Progenitor cell of endocrine pancreas (in vitro differentiated cells): ENCODE data around the gene PRKCE. TPM values are rescaled to one million over a fixed set of nuclear protein-coding genes. Genes with fewer than 3 reads are reported as not detected.

Experiments
- DNase-seq: peaks from one replicate; pipeline ENCODE4 v3.0.0; 2021; ENCODE audit warnings: low spot score; ENCODE audit not compliant: unreplicated experiment
- H3K27ac Mint-ChIP-seq: 2 replicates; pipeline ENCODE4 v1.8.0; 2021; ENCODE audit warnings: mild to moderate bottlenecking, moderate library complexity, mixed read lengths
- H3K27me3 Mint-ChIP-seq: 2 replicates; pipeline ENCODE4 v1.8.0; 2021; ENCODE audit warnings: mixed read lengths
- H3K36me3 Mint-ChIP-seq: 2 replicates; pipeline ENCODE4 v1.8.0; 2022; ENCODE audit warnings: mixed read lengths; ENCODE audit not compliant: insufficient read depth
- H3K4me1 Mint-ChIP-seq: 2 replicates; pipeline ENCODE4 v1.8.0; 2021; ENCODE audit warnings: low read depth, mixed read lengths
- H3K4me3 Mint-ChIP-seq: 2 replicates; pipeline ENCODE4 v1.8.0; 2021; ENCODE audit warnings: low read depth, mild to moderate bottlenecking, moderate library complexity, mixed read lengths
- H3K9me3 Mint-ChIP-seq: 2 replicates; pipeline ENCODE4 v1.8.0; 2021; ENCODE audit warnings: low read depth, mixed read lengths
- total RNA-seq: library from RNA; stranded (reverse); gene quantifications from 2 replicates; pipeline ENCODE4 v1.2.1, GENCODE V29; 2021
- TF ChIP-seq, protein P1 (sequence below): fragments of 200-600 bp; sonication (generic); IDR thresholded peaks from one replicate; pipeline ENCODE4 v1.5.0; 2021; ENCODE audit warnings: antibody characterized with exemption, mild to moderate bottlenecking; ENCODE audit not compliant: unreplicated experiment

PRKCE gene
- total RNA-seq, 1 donor from 2014 or later, result 4.2 TPM

DNA sequence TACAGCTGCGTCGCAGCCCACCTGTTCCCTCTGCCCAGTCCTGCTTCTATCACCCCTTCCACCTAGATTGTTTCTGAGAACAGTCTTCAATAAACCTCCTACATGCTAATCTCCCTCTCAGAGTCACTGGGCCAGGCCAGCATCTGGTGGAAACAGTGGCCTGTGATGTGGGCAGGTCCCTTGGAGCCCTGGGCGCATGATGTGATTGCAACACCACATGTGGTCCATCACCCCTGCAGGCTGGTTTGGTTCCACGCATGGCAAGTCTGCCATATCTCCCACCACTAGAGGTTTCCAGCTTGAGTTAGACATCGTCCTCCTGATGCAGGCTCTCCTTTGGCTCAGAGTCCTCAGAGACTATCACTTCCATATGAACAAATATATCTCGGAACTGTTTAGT lies 83.5 kb downstream of the PRKCE start:
- no peaks in the 10 kb centered on the region for H3K36me3 Mint-ChIP-seq
- H3K4me1 Mint-ChIP-seq, result no peaks in the 10 kb centered on the region
- H3K27me3 Mint-ChIP-seq, result peaks cover 23% of the 10 kb centered on the region
- H3K4me3 Mint-ChIP-seq, result no peak overlapping the region
- H3K9me3 Mint-ChIP-seq, result no peaks in the 10 kb centered on the region
- TF ChIP-seq, protein P1, sequence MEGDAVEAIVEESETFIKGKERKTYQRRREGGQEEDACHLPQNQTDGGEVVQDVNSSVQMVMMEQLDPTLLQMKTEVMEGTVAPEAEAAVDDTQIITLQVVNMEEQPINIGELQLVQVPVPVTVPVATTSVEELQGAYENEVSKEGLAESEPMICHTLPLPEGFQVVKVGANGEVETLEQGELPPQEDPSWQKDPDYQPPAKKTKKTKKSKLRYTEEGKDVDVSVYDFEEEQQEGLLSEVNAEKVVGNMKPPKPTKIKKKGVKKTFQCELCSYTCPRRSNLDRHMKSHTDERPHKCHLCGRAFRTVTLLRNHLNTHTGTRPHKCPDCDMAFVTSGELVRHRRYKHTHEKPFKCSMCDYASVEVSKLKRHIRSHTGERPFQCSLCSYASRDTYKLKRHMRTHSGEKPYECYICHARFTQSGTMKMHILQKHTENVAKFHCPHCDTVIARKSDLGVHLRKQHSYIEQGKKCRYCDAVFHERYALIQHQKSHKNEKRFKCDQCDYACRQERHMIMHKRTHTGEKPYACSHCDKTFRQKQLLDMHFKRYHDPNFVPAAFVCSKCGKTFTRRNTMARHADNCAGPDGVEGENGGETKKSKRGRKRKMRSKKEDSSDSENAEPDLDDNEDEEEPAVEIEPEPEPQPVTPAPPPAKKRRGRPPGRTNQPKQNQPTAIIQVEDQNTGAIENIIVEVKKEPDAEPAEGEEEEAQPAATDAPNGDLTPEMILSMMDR, result no peak
- H3K27ac Mint-ChIP-seq, result no peak overlapping the region
- no peak for DNase-seq

DNA sequence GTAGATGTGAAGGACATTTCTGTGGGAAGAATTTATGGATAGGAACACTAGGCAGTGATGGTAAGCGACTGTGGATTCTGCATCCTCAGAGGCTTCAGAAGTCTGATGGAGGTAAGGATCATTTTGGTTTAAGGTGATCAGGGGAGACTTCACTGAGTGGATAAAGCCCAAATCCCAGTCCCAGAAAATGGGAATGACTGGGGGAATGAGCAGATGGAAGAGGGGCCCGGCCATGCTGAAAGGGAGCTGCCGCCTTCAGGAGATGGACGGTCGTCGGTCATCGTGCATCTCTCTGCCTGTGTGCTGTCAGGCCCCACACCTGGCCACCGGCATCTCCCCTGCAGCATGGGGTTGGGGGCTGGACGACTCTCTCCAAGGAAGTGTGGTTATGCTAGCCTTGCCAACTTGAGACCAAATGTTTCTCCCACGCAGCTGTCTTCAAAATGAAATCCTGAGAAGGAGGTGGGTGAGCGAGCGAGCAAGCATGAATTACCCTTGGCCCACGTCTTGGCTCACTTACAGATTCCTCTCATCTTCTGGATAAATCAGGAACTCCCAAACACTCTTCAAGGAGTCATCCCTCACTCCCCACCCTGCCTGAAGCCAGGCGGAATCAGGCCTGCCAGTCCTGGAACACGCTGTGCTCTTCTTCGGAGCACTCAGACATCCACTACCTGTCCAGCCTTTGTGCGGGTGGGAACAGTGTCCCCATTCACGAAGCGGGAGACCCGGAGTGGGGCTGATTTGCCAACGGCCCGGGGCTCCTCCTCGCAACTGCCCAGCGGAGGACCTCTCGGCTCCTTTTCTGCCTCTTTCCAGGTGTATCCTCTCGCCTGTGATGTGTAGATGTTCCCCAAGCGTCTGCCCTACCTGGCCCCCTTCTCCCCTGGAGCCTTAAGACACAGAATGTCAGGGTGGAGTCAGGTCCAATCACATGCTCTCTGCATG lies 85.6 kb downstream of the PRKCE start:
- H3K4me3 Mint-ChIP-seq, result no peak overlapping the region
- no peaks in the 10 kb centered on the region for H3K4me1 Mint-ChIP-seq
- DNase-seq, result no peak
- no peaks in the 10 kb centered on the region for H3K36me3 Mint-ChIP-seq
- no peak overlapping the region for H3K27ac Mint-ChIP-seq
- TF ChIP-seq, protein P1, result no peak
- no peaks in the 10 kb centered on the region for H3K9me3 Mint-ChIP-seq
- H3K27me3 Mint-ChIP-seq, result peaks cover 26% of the 10 kb centered on the region

DNA sequence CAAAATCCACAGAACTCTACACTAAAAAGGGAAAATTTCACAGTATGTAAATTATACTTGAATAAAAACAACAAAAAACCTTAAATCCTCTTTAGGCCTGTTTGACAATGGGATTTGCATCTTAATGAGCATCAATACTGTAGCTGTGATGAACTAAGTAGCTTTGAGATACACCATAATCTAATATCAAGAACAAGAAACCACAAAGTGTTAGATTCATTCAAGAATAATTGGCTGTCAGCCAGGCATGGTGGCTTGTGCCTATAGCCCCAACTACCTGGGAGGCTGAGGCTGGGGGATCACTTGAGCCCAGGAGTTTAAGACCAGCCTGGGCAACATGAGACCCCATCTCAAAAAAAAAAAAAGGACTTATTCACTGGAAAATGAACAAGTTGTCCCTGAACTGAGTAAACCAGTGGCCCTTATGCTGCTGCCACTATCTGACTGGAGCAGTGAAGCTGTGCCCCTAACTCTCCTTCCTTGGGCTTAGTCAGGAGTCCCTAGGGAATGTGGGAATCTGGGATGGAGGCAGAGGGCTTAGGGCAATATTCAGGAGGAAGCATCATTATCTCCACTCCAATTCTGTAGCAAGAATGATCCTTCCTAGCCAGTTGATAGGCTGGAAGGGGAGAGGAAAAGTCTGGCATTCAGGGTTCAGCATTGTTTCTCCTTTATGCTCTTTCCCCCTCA lies 88.5 kb downstream of the PRKCE start:
- TF ChIP-seq, protein P1, result no peak
- Mint-ChIP-seq H3K27me3 (peaks cover 24% of the 10 kb centered on the region), H3K4me1 (no peaks in the 10 kb centered on the region), H3K36me3 (no peaks in the 10 kb centered on the region), H3K4me3 (no peak overlapping the region), H3K9me3 (no peaks in the 10 kb centered on the region), H3K27ac (no peak overlapping the region)
- DNase-seq, result no peak

DNA sequence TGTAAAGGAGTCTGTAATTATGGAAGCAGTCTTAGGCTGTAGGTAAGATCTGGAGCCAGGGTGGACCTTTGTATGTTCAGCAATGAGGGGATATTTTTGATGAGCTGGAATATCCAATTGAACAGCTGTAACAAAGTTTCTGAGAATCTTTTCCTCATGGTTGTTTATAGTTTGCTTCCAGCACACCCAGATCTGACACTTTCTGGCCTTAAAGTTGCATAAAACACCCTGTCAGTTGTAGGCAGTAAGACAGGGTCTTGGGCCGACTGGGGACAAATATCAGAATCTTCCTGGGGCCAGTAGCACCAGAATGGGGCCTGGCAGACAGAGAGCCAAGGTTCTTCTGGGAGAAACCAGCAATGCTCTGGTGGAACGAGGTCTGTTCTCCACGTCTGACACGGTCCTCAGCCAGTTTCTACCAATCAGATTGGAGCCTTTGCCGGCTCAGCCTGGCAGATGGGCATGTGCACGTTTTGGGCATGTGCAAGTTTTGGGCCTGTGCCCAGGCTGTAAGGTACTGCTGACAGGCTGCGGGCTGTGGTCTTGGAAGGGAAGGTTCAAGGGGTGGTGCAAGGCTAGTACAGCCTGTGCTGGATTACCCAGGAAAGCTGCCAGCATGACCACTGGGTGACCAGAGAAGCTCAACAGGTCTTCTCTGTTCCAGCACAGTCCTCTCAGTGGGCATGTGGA lies 89.8 kb downstream of the PRKCE start:
- DNase-seq, result no peak
- Mint-ChIP-seq H3K4me3 (no peak overlapping the region), H3K27me3 (peaks cover 18% of the 10 kb centered on the region), H3K36me3 (no peaks in the 10 kb centered on the region), H3K27ac (no peak overlapping the region), H3K4me1 (no peaks in the 10 kb centered on the region), H3K9me3 (no peaks in the 10 kb centered on the region)
- TF ChIP-seq, protein P1, result no peak
